Psoas muscle (tissue), 8 donors: ENCODE data around the gene CAPZA2. TPM values are rescaled to one million over a fixed set of nuclear protein-coding genes. Genes with fewer than 3 reads are reported as not detected.
"Not testable (repeated sequence)": the region's sequence is repeated elsewhere in the genome, so short reads cannot be mapped to it uniquely, and the experiment has no call there.

Experiments
- ATAC-seq, 4 donors: fragments of 200-7000 bp; cut with Tn5 transposase; one replicate each; pipeline ENCODE4 v1.9.1; 2020; ENCODE audit warnings: moderate library complexity in 3 of 4, mild to moderate bottlenecking in 2 of 4
- DNase-seq, 2 donors: peaks; one replicate each; pipeline ENCODE4 v3.0.0-alpha.2; 2020
- H3K27ac ChIP-seq: fragments of 200-600 bp; one replicate; pipeline ENCODE4 v1.8.0; 2022
- H3K27me3 ChIP-seq, 3 donors: fragments of 200-600 bp in 1 of 3; one replicate each; pipeline versions ENCODE4 v1.6.1 to v1.8.0; 2013 to 2022; ENCODE audit warnings: low read length in 2 of 3, mild to moderate bottlenecking in 2 of 3, moderate library complexity in 1 of 3; ENCODE audit not compliant: insufficient read depth in 3 of 3
- H3K36me3 ChIP-seq, 2 donors: fragments of 200-600 bp in 1 of 2; one replicate each; pipeline versions ENCODE4 v1.6.1 to v1.8.0; 2013 to 2022; ENCODE audit warnings: low read depth in 1 of 2, mild to moderate bottlenecking in 1 of 2, moderate library complexity in 1 of 2; ENCODE audit not compliant: insufficient read depth in 1 of 2
- H3K4me1 ChIP-seq: fragments of 200-600 bp; one replicate; pipeline ENCODE4 v1.8.0; 2022
- H3K4me3 ChIP-seq: fragments of 200-600 bp; one replicate; pipeline ENCODE4 v1.8.0; 2022; ENCODE audit warnings: mild to moderate bottlenecking
- H3K9me3 ChIP-seq: fragments of 200-600 bp; one replicate; pipeline ENCODE4 v1.8.0; 2022
- WGBS, 3 donors: extraction: QIAGEN DNeasy Blood & Tissue Kit; methylation state at CpG; one replicate each; pipeline versions ENCODE4 v1.1.6 to v1.1.7; 2013; 5-methylcytosine and 5-hydroxymethylcytosine counted together
- intact Hi-C, 2 donors: fragments of 100-400 bp; cut with DNase I; formaldehyde crosslinking; loops; one replicate each; pipeline versions ENCODE4 v1.11.0 to v1.14.2; 2022
- polyA plus RNA-seq, 3 donors: library from polyadenylated mRNA; stranded (reverse); fragments of 200-250 nt; gene quantifications; one replicate each; pipeline ENCODE4 v1.2.3, GENCODE V29; 2013
- total RNA-seq, 4 donors: library from RNA; stranded (reverse); fragmentation: NEBNext Ultra II Directional in 2 of 4; extraction: Animal tissue kit (Norgen Biotek cat#: 25700) in 2 of 4; gene quantifications; one replicate each; pipeline versions ENCODE4 v1.2.1 to v1.2.4, GENCODE V29; 2021 to 2023
- TF ChIP-seq, protein P1 (sequence below): fragments of 200-600 bp; IDR thresholded peaks from one replicate; pipeline ENCODE4 v1.8.0; 2022; ENCODE audit warnings: antibody characterized with exemption
- donor health status: healthy with polysubstance abuse.
- donor health status: DM: no; HTN: no; CAD: no; lungs with moderate emphysema.
- donor health status: Bipolar disorder and iron deficiency.
- donor health status: healthy.
- donor health status: DM: yes; HTN: yes; CAD: no.
- donor health status: DM: no; HTN: no; CAD: no.
- donor health status: DM: no; HTN: no; CAD: no.
- donor health status: DM: yes; HTN: yes; CAD: no.

CAPZA2 gene
- total and polyA plus RNA-seq, 7 donors: 83.0 to 271 (median 152) TPM

DNA sequence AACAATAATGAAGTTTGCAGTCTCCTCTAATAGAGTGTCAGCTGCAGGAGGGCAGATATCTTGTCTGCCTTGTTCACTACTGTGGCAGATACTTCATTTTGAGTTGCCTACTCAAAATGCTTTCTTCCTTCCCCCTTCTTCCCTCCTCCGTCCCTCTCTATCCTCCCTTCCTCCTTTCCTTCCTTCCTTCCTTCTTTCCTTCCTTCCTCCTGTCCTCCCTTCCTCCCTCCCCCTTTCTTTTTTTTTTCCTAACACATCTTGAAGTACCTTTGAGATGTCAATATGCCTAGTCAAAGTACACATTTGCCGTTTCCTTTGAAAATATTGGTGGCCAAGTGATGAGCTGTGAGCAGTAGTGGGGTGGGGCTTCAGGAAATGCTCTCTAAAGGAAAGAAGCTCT lies 72.2 kb downstream of the CAPZA2 start:
- Histone ChIP-seq H3K4me3 (no peak overlapping the region), H3K27me3 (no peaks in the 10 kb centered on the region), H3K4me1 (peaks cover 2% of the 10 kb centered on the region), H3K9me3 (no peaks in the 10 kb centered on the region), H3K27ac (no peak overlapping the region), H3K36me3 (no peaks in the 10 kb centered on the region)
- WGBS, 3 donors: 68 to 78% (median 76%) methylated on average over 2 of the region's 2 CpGs
- intact Hi-C loops: loop anchor here (5.0 to 10.0 kb wide), 2 partner anchors 48 to 50 kb away; no protein-coding TSS in a partner anchor
- DNase-seq (no peak), ATAC-seq (no peak)
- TF ChIP-seq, protein P1, sequence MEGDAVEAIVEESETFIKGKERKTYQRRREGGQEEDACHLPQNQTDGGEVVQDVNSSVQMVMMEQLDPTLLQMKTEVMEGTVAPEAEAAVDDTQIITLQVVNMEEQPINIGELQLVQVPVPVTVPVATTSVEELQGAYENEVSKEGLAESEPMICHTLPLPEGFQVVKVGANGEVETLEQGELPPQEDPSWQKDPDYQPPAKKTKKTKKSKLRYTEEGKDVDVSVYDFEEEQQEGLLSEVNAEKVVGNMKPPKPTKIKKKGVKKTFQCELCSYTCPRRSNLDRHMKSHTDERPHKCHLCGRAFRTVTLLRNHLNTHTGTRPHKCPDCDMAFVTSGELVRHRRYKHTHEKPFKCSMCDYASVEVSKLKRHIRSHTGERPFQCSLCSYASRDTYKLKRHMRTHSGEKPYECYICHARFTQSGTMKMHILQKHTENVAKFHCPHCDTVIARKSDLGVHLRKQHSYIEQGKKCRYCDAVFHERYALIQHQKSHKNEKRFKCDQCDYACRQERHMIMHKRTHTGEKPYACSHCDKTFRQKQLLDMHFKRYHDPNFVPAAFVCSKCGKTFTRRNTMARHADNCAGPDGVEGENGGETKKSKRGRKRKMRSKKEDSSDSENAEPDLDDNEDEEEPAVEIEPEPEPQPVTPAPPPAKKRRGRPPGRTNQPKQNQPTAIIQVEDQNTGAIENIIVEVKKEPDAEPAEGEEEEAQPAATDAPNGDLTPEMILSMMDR: no peak

DNA sequence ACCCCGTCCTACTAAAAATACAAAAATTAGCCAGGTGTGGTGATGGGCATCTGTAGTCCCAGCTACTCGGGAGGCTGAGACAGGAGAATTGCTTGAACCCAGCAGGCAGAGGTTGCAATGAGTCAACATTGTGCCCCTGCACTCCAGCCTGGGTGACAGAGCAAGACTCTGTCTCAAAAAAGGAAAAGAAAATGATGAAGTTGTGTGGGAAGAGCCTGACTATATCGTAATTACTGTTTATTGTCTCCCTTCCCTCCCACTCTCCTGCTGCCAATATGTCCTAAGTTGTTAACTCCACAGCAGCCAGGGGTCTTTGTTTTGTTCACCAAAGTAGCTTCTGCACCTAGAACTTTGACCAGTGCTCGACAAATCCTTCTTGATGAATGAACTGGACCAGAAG lies 74.5 kb downstream of the CAPZA2 start:
- H3K4me1 ChIP-seq, H3K9me3 ChIP-seq, H3K27ac ChIP-seq, H3K4me3 ChIP-seq, ATAC-seq, DNase-seq, H3K36me3 ChIP-seq, H3K27me3 ChIP-seq: not testable (repeated sequence)
- intact Hi-C loops: loop anchor here in 1 of 2 donors (10.0 kb wide), 1 partner anchor 48 kb away; no protein-coding TSS in a partner anchor
- 71 to 80% (median 76%) methylated on average over 4 of the region's 4 CpGs for WGBS, 3 donors

DNA sequence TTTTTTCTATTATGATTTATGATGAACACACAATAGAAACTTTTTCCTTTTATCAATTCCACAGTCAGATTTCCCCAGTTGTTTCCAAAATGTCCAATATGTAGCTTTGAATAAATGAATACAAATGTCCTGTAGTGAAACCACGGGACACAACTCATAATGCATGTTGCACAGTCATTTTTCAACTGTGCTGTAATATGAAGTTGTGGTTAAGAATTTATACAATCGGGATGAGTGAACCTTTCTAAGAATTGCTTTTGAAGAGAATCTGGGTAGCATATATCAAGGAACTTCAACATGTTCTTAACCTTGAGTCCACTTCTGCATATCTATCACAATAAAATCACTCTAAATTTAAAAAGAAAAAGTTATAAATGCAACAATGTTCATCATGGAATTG lies 76.3 kb downstream of the CAPZA2 start:
- intact Hi-C loops: loop anchor here in 1 of 2 donors (10.0 kb wide), 1 partner anchor 46 kb away; no protein-coding TSS in a partner anchor
- Histone ChIP-seq H3K4me1 (no peaks in the 10 kb centered on the region), H3K36me3 (no peaks in the 10 kb centered on the region), H3K27me3 (no peaks in the 10 kb centered on the region), H3K4me3 (no peak overlapping the region), H3K9me3 (no peaks in the 10 kb centered on the region), H3K27ac (no peak overlapping the region)
- DNase-seq (no peak), ATAC-seq (no peak)
- TF ChIP-seq, protein P1: no peak
- 89 to 94% (median 89%) methylated on average over 2 of the region's 2 CpGs for WGBS, 3 donors

DNA sequence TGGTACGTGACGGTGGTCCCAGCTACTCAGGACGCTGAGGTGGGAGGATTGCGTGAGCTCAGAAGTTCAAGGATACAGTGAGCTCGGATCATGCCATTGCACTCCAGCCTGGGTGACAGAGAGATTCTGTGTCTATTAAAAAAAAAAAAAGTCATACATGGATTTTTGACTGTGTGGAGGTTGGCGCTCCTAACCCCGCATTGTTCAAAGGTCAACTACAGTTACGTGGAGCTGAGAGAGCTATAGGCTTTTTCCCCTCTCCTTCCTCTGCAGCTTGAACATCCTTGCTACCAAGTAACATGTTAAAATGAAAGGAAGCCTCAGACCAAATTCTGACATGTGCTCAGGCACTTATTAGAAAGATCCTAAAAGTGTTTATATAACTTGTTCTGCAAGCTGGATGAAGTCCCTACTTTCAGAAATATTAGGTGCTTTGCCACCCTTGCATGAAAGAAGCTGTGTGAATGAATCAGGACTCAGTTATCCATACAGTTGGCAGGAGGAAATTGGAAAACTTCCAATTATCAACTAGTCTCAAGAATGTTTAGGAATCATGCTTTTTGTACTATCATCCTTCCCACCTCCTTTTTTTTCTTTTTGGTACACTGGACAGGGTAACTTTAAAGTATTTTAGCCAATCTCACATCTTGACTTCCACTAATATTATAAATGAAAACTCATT lies 78.4 kb downstream of the CAPZA2 start:
- intact Hi-C loops: no loop called here
- H3K9me3 ChIP-seq: no peaks in the 10 kb centered on the region
- 81 to 82% (median 81%) methylated on average over 8 of the region's 8 CpGs for WGBS, 3 donors
- H3K4me1 ChIP-seq: no peaks in the 10 kb centered on the region
- TF ChIP-seq, protein P1: no peak
- no peak for DNase-seq
- no peak overlapping the region for H3K4me3 ChIP-seq
- ATAC-seq: no peak
- no peaks in the 10 kb centered on the region for H3K27me3 ChIP-seq
- H3K36me3 ChIP-seq: no peaks in the 10 kb centered on the region
- no peak overlapping the region for H3K27ac ChIP-seq

DNA sequence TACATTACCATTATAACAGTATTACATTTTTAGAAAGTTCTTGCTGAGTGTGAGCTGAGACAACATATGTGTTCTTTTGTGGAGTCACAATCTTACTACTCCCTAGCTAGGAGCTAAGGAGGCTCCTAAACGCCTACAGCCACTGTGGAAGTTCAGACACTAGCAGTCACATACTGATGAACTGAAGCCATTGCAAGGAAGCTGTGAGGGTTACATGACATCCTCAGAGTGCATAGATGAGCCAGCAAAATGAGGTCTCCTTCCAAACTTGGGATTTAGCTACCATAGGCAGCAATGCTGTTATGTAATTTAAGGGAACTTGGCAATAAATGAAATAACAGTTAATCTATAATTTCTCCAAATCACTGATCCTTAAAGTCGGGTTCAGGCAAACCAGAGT lies 80.1 kb downstream of the CAPZA2 start:
- no peak overlapping the region for H3K4me3 ChIP-seq
- no peak overlapping the region for H3K27ac ChIP-seq
- no peaks in the 10 kb centered on the region for H3K9me3 ChIP-seq
- no peak for DNase-seq
- WGBS, 3 donors: 81 to 85% (median 82%) methylated on average over 2 of the region's 2 CpGs
- intact Hi-C loops: no loop called here
- H3K27me3 ChIP-seq: no peaks in the 10 kb centered on the region
- no peaks in the 10 kb centered on the region for H3K36me3 ChIP-seq
- no peaks in the 10 kb centered on the region for H3K4me1 ChIP-seq
- TF ChIP-seq, protein P1: no peak
- no peak for ATAC-seq
